ENCODE results near the gene ANKRD22. TPM values are rescaled to one million over a fixed set of nuclear protein-coding genes. Genes with fewer than 3 reads are reported as not detected.

The ANKRD22 gene
- total and polyA plus RNA-seq, 2 donors (not counting 3 experiments of a cell fraction or from before 2014, with no cell fraction given): not detected

DNA sequence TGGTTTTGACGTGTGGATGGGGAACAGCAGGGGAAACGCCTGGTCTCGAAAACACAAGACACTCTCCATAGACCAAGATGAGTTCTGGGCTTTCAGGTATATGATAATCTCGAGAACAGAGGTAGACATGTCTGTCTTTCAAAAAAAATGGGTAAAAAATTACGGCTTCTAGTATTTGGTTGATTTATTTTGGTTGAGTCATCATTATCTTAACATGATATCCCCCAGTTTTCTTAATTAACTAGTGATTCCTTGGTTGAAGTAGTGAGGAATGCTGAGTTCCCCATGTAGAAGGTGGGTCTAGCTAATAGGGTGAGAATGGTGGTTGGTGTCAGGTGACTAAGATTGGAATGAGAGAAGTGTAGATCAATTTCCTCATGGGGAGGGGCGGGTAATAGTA, 38.4 kb downstream of the ANKRD22 start:
- Histone ChIP-seq H3K27me3 (ENCODE audit: control insufficient read depth in 2 of 2, insufficient read depth in 2 of 2, low read length in 2 of 2) (peaks cover 0 to 7% of the 10 kb centered on the region in 2 experiments), H3K9me3 (replicated peaks; ENCODE audit: control insufficient read depth, insufficient read depth, low read length) (no peaks in the 10 kb centered on the region), H3K4me2 (ENCODE audit: insufficient read depth, low read length) (no peak overlapping the region), H3K4me1 (ENCODE audit: control insufficient read depth, extremely low read depth, insufficient read depth, low read length) (no peaks in the 10 kb centered on the region), H3K9ac (replicated peaks; ENCODE audit: extremely low read depth, insufficient read depth, low read length) (no peak overlapping the region), H3K9me1 (replicated peaks; ENCODE audit: control insufficient read depth, extremely low read depth, insufficient read depth, low read length) (no peaks in the 10 kb centered on the region), H4K20me1 (replicated peaks; ENCODE audit: control insufficient read depth, extremely low read depth, insufficient read depth, low read length) (no peaks in the 10 kb centered on the region), H3K27ac (ENCODE audit: insufficient read depth, low read depth, low read length) (no peak overlapping the region), H2AFZ (ENCODE audit: low read depth, low read length) (no peak overlapping the region), H3K4me3 (replicated peaks in 1 of 3; ENCODE audit: insufficient read depth in 1 of 3, low read depth in 1 of 3, low read length in 3 of 3) (no peak overlapping the region), H3K79me2 (ENCODE audit: control insufficient read depth, insufficient read depth, low read length) (no peaks in the 10 kb centered on the region), H3K36me3 (ENCODE audit: control insufficient read depth in 2 of 2, extremely low read depth in 1 of 2, insufficient read depth in 2 of 2, low read length in 2 of 2) (no peaks in the 10 kb centered on the region)
- BruUV-seq (replicated peaks): no TSS peak
- ChIA-PET CTCF (interaction anchor here (1.0 to 6.5 kb wide), 4 partner anchors 8 to 247 kb away, joined by 3 to 164 read pairs (median 4); no protein-coding TSS in a partner anchor), POLR2A (no interaction called here)
- no peak for TF ChIP-seq JUN (IDR thresholded peaks at IDR 0.05; ENCODE audit: borderline replicate concordance, insufficient read depth, insufficient read length, low read depth)
- no peak for TF ChIP-seq EZH2 (IDR thresholded peaks at IDR 0.05; ENCODE audit: borderline replicate concordance, low read depth, low read length, severe bottlenecking)
- no peak for TF ChIP-seq FOS (IDR thresholded peaks at IDR 0.05; ENCODE audit: borderline replicate concordance, insufficient read depth, low read length)
- TF ChIP-seq CTCF (IDR thresholded peaks at IDR 0.05; ENCODE audit: extremely low read depth in 1 of 2, insufficient read depth in 1 of 2, low read depth in 1 of 2, low read length in 2 of 2): no peak
- no peak for TF ChIP-seq POLR2A (IDR thresholded peaks at IDR 0.05; ENCODE audit: low read depth, low read length)
- TF ChIP-seq GATA2 (IDR thresholded peaks at IDR 0.05; ENCODE audit: insufficient read depth, insufficient read length, low read depth, low read length): no peak
- no peak for TF ChIP-seq POLR2AphosphoS5 (IDR thresholded peaks at IDR 0.05; ENCODE audit: insufficient read depth, low read depth, low read length)
- TF ChIP-seq, protein P1, sequence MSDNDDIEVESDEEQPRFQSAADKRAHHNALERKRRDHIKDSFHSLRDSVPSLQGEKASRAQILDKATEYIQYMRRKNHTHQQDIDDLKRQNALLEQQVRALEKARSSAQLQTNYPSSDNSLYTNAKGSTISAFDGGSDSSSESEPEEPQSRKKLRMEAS (IDR thresholded peaks at IDR 0.05; ENCODE audit: insufficient read depth, insufficient read length): no peak
- TF ChIP-seq MYC (IDR thresholded peaks at IDR 0.05; ENCODE audit: low read depth, low read length): no peak
- DNase-seq (ENCODE audit: low read depth, low spot score) (no peak), FAIRE-seq (no peak)
- dilution Hi-C loops (cut with MboI; ENCODE audit: extremely low pct_ligation_motif_present, low sequenced_read_pairs): no loop called here
- intact Hi-C loops (cut with micrococcal nuclease): loop anchor here (5.0 kb wide), 1 partner anchor 231 kb away; the partner anchor contains the start of gene RNLS
